Caco-2 (cell line): Measurements from ENCODE around the gene MXRA7. TPM values are rescaled to one million over a fixed set of nuclear protein-coding genes. Genes with fewer than 3 reads are reported as not detected.
"Not testable (repeated sequence)": the region's sequence is repeated elsewhere in the genome, so short reads cannot be mapped to it uniquely, and the experiment has no call there.

Experiments used
- BruUV-seq: library from RNA; stranded (reverse); fragments of 400-500 nt; replicated peaks from 2 replicates; lab custom pipeline; 2021; lab: Mats Ljungman, UMichigan
- CTCF ChIA-PET: fragments of 300-600 bp; sonication (Branson Sonifier 250); formaldehyde crosslinking; loops from one replicate; lab custom pipeline; 2022; ENCODE audit warnings: antibody characterized with exemption; lab: Charles Lee
- POLR2A ChIA-PET: fragments of 300-600 bp; sonication (Branson Sonifier 250); formaldehyde crosslinking; loops from one replicate; lab custom pipeline; 2022; ENCODE audit warnings: antibody characterized with exemption; lab: Charles Lee
- DNase-seq, 2 experiments: peaks; one replicate each; pipeline versions ENCODE4 v3.0.0 to v3.0.0-alpha.2; 2020 to 2022
- H3K27me3 ChIP-seq: replicated peaks from 2 replicates; pipeline ENCODE4 v1.6.0; 2011; ENCODE audit warnings: low read length; ENCODE audit not compliant: control insufficient read depth, insufficient read depth
- H3K36me3 ChIP-seq: 2 replicates; pipeline ENCODE4 v1.5.1; 2011; ENCODE audit warnings: low read length; ENCODE audit not compliant: control insufficient read depth, insufficient read depth
- H3K4me1 ChIP-seq: fragments of 250-450 bp; sonication (Bioruptor Pico); 2 replicates; pipeline ENCODE4 v1.5.1; 2020; ENCODE audit warnings: mild to moderate bottlenecking
- H3K4me3 ChIP-seq: 2 replicates; pipeline ENCODE4 v1.5.1; 2011; ENCODE audit warnings: low read depth, mild to moderate bottlenecking, control low read depth, low read length
- H3K9me3 ChIP-seq: fragments of 250-450 bp; sonication (Bioruptor Pico); 2 replicates; pipeline ENCODE4 v1.5.1; 2020; ENCODE audit warnings: mild to moderate bottlenecking, moderate library complexity
- H3K27ac Mint-ChIP-seq: one replicate; pipeline ENCODE4 v1.8.0; 2022; ENCODE audit warnings: mixed read lengths; ENCODE audit not compliant: unreplicated experiment
- H3K27me3 Mint-ChIP-seq: one replicate; pipeline ENCODE4 v1.8.0; 2022; ENCODE audit warnings: mixed read lengths; ENCODE audit not compliant: insufficient read depth, unreplicated experiment
- H3K36me3 Mint-ChIP-seq: one replicate; pipeline ENCODE4 v1.8.0; 2022; ENCODE audit warnings: mild to moderate bottlenecking, mixed read lengths; ENCODE audit not compliant: insufficient read depth, unreplicated experiment
- H3K4me1 Mint-ChIP-seq: one replicate; pipeline ENCODE4 v1.8.0; 2022; ENCODE audit warnings: low read depth, mixed read lengths; ENCODE audit not compliant: unreplicated experiment
- H3K4me3 Mint-ChIP-seq: one replicate; pipeline ENCODE4 v1.8.0; 2022; ENCODE audit warnings: mild to moderate bottlenecking, moderate library complexity, mixed read lengths; ENCODE audit not compliant: unreplicated experiment
- H3K9me3 Mint-ChIP-seq: one replicate; pipeline ENCODE4 v1.8.0; 2022; ENCODE audit warnings: mixed read lengths; ENCODE audit not compliant: unreplicated experiment
- intact Hi-C: fragments of 100-400 bp; cut with micrococcal nuclease; formaldehyde crosslinking; loops from one replicate; pipeline ENCODE4 v1.10.0; 2022; ENCODE audit not compliant: unreplicated experiment
- total RNA-seq: library from RNA; stranded (reverse); gene quantifications from 2 replicates; pipeline ENCODE4 v1.2.3, GENCODE V29; 2022
- TF ChIP-seq, protein P1 (sequence below), 2 experiments: fragments of 200-600 bp in 1 of 2; IDR thresholded peaks; 1 replicate in 1 of 2; 2 replicates in 1 of 2; pipeline versions ENCODE4 v1.5.1 to v1.8.0; 2011 to 2022; ENCODE audit warnings: antibody characterized with exemption in 1 of 2, control low read depth in 1 of 2, inconsistent platforms in 1 of 2, low read depth in 1 of 2, low read length in 1 of 2, mild to moderate bottlenecking in 1 of 2, moderate library complexity in 1 of 2; ENCODE audit not compliant: insufficient read depth in 1 of 2, severe bottlenecking in 1 of 2, unreplicated experiment in 1 of 2

The MXRA7 gene
- total RNA-seq, 1 experiment from 2014 or later: 70.2 TPM

DNA sequence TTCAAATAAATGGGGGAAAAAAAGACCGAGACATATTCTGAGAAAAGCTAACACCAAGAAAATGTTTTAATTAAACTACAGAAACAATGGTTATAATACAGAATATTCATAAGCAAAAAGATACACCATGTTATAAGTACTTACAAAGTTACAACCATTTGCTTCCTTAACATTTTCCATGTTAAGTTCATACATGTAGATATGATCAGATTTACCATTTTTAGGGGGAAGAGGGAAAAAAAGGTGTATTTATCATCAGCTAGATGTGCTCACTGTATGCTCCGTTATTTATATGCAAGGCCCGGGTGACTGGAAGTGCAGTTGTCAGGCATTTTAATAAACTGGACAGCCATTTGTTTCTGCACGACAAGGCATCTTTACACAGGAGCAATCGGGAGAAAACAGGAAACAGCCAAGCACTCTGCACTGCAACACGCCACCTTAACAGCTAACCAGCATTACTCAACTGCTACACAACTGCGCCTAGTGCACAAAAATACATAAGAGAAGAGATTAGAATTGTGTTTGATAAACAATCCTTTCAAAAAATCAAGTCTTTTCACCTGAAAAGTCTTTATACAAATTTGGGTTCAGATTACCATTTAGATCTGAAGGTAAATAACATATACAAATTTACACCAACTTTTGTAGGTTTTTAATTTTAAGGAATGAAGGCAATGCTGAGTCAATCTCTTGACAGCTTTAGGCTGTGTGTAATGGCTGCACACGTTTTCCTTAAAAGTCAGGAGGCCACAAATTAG lies 23.5 kb upstream of the MXRA7 start:
- no peaks in the 10 kb centered on the region for H3K27me3 Mint-ChIP-seq
- peaks cover 21% of the 10 kb centered on the region for H3K4me1 Mint-ChIP-seq
- peak overlapping the region; percentile 29 for H3K4me3 ChIP-seq
- DNase-seq: no peak
- H3K36me3 Mint-ChIP-seq: peaks cover 96% of the 10 kb centered on the region
- intact Hi-C loops: no loop called here
- no peaks in the 10 kb centered on the region for H3K9me3 Mint-ChIP-seq
- H3K4me1 ChIP-seq: peaks cover 18% of the 10 kb centered on the region
- H3K27ac Mint-ChIP-seq: peak overlapping the region; percentile 96
- no peaks in the 10 kb centered on the region for H3K27me3 ChIP-seq
- peaks cover 11% of the 10 kb centered on the region for H3K36me3 ChIP-seq
- H3K9me3 ChIP-seq: no peaks in the 10 kb centered on the region
- TF ChIP-seq, protein P1, sequence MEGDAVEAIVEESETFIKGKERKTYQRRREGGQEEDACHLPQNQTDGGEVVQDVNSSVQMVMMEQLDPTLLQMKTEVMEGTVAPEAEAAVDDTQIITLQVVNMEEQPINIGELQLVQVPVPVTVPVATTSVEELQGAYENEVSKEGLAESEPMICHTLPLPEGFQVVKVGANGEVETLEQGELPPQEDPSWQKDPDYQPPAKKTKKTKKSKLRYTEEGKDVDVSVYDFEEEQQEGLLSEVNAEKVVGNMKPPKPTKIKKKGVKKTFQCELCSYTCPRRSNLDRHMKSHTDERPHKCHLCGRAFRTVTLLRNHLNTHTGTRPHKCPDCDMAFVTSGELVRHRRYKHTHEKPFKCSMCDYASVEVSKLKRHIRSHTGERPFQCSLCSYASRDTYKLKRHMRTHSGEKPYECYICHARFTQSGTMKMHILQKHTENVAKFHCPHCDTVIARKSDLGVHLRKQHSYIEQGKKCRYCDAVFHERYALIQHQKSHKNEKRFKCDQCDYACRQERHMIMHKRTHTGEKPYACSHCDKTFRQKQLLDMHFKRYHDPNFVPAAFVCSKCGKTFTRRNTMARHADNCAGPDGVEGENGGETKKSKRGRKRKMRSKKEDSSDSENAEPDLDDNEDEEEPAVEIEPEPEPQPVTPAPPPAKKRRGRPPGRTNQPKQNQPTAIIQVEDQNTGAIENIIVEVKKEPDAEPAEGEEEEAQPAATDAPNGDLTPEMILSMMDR (IDR thresholded peaks at IDR 0.05; ENCODE audit: insufficient read depth in 1 of 2, low read depth in 1 of 2, low read length in 1 of 2, severe bottlenecking in 1 of 2, unreplicated experiment in 1 of 2): no peak
- peak overlapping the region; percentile 96 for H3K4me3 Mint-ChIP-seq
- ChIA-PET CTCF (interaction anchor here (0.7 kb wide), 1 partner anchor 47 kb away, joined by 3 read pairs; no protein-coding TSS in a partner anchor), POLR2A (no interaction called here)
- BruUV-seq: no TSS peak

GRCh38 chr17:76733618-76733957 lies 22.8 kb upstream of the MXRA7 start:
- peaks cover 98% of the 10 kb centered on the region for H3K36me3 Mint-ChIP-seq
- H3K27me3 Mint-ChIP-seq: no peaks in the 10 kb centered on the region
- Histone ChIP-seq H3K36me3 (peaks cover 11% of the 10 kb centered on the region), H3K27me3 (no peaks in the 10 kb centered on the region), H3K4me3 (no peak overlapping the region), H3K9me3 (no peaks in the 10 kb centered on the region), H3K4me1 (peaks cover 18% of the 10 kb centered on the region)
- H3K9me3 Mint-ChIP-seq: no peaks in the 10 kb centered on the region
- ChIA-PET POLR2A (no interaction called here), CTCF (no interaction called here)
- no TSS peak for BruUV-seq
- intact Hi-C loops: no loop called here
- H3K4me3 Mint-ChIP-seq: peak overlapping the region; percentile 96
- TF ChIP-seq, protein P1 (IDR thresholded peaks at IDR 0.05; ENCODE audit: insufficient read depth in 1 of 2, low read depth in 1 of 2, low read length in 1 of 2, severe bottlenecking in 1 of 2, unreplicated experiment in 1 of 2): no peak
- no peak for DNase-seq
- peaks cover 21% of the 10 kb centered on the region for H3K4me1 Mint-ChIP-seq
- peak overlapping the region; percentile 96 for H3K27ac Mint-ChIP-seq

DNA sequence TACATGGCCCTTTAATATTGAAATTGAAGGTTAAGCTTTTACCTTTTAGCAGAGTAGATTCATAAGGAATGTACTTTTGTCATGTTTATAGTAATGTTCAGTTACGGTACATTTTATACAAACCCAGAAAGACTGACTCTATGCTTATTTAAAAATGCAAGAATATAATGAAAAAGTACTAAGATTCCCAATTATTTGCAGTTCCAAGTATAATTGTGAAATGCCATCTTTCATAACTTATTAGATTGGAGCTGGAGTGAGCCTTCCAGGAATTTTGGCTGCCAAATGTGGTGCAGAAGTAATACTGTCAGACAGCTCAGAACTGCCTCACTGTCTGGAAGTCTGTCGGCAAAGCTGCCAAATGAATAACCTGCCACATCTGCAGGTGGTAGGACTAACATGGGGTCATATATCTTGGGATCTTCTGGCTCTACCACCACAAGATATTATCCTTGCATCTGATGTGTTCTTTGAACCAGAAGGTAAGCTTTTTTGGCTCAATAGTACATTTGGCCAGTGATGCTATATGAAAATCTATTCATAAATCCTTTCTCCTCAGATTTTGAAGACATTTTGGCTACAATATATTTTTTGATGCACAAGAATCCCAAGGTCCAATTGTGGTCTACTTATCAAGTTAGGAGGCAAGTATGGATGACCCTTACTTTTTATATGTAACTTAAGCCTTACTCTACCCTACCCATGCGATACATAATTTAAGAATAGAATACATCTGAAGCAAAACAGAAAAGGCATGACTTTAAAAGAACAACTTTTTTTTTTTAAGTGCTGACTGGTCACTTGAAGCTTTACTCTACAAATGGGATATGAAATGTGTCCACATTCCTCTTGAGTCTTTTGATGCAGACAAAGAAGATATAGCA lies 22.2 kb upstream of the MXRA7 start:
- H3K27me3 ChIP-seq: no peaks in the 10 kb centered on the region
- peaks cover 18% of the 10 kb centered on the region for H3K4me1 ChIP-seq
- no peaks in the 10 kb centered on the region for H3K9me3 ChIP-seq
- no TSS peak for BruUV-seq
- intact Hi-C loops: no loop called here
- TF ChIP-seq, protein P1 (IDR thresholded peaks at IDR 0.05; ENCODE audit: insufficient read depth in 1 of 2, low read depth in 1 of 2, low read length in 1 of 2, severe bottlenecking in 1 of 2, unreplicated experiment in 1 of 2): no peak
- Mint-ChIP-seq H3K27ac (peak overlapping the region; percentile 96), H3K4me3 (peak overlapping the region; percentile 96), H3K9me3 (no peaks in the 10 kb centered on the region), H3K36me3 (peaks cover 93% of the 10 kb centered on the region), H3K27me3 (no peaks in the 10 kb centered on the region), H3K4me1 (peaks cover 21% of the 10 kb centered on the region)
- DNase-seq: no peak
- ChIA-PET CTCF (no interaction called here), POLR2A (interaction anchor here (0.5 kb wide), 1 partner anchor 229 kb away, joined by 11 read pairs; no protein-coding TSS in a partner anchor)
- H3K4me3 ChIP-seq: no peak overlapping the region
- peaks cover 11% of the 10 kb centered on the region for H3K36me3 ChIP-seq

- POLR2A ChIA-PET: interaction anchor here (0.5 to 0.6 kb wide), 2 partner anchors 142 to 228 kb away, joined by 6 to 11 read pairs; no protein-coding TSS in a partner anchor
- H3K4me3 Mint-ChIP-seq: not testable (repeated sequence)
Measured at GRCh38 chr17:76731800-76732733, 21.3 kb upstream of the MXRA7 start.

More at GRCh38 chr17:76731800-76732733, 21.3 kb upstream of the MXRA7 start:
- intact Hi-C loops, H3K4me3 ChIP-seq, BruUV-seq, DNase-seq, H3K9me3 Mint-ChIP-seq, H3K27ac Mint-ChIP-seq, H3K27me3 Mint-ChIP-seq, H3K9me3 ChIP-seq, H3K27me3 ChIP-seq: not testable (repeated sequence)
- H3K4me1 Mint-ChIP-seq: peaks cover 21% of the 10 kb centered on the region
- CTCF ChIA-PET: interaction anchor here (0.5 kb wide), 1 partner anchor 28 kb away, joined by 3 read pairs; no protein-coding TSS in a partner anchor
- H3K36me3 Mint-ChIP-seq: peaks cover 93% of the 10 kb centered on the region
- H3K4me1 ChIP-seq: peaks cover 25% of the 10 kb centered on the region
- peaks cover 11% of the 10 kb centered on the region for H3K36me3 ChIP-seq
